NCI-H226 (cell line): Measurements from ENCODE around the gene DNM3.
"Not testable (repeated sequence)": the region's sequence is repeated elsewhere in the genome, so short reads cannot be mapped to it uniquely, and the experiment has no call there.

Source experiments
- DNase-seq: peaks from one replicate; pipeline ENCODE4 v3.0.0-alpha.2; 2015

The DNM3 gene

GRCh38 chr1:171984850-171985485 lies 143.7 kb downstream of the DNM3 start:
- DNase-seq: no peak

- no peak for DNase-seq
Measured at GRCh38 chr1:171985639-171986038, 144.3 kb downstream of the DNM3 start.

GRCh38 chr1:171988243-171988885 lies 147.1 kb downstream of the DNM3 start:
- DNase-seq: no peak

GRCh38 chr1:171990371-171990770 lies 149.1 kb downstream of the DNM3 start:
- DNase-seq: no peak

GRCh38 chr1:171994293-171994692 lies 153.0 kb downstream of the DNM3 start:
- no peak for DNase-seq

- no peak for DNase-seq
Measured at GRCh38 chr1:171995573-171995972, 154.3 kb downstream of the DNM3 start.

GRCh38 chr1:171997936-171998335 lies 156.6 kb downstream of the DNM3 start:
- no peak for DNase-seq

- DNase-seq: no peak
Measured at GRCh38 chr1:171998711-171999110, 157.4 kb downstream of the DNM3 start.

GRCh38 chr1:171999756-172000155 lies 158.5 kb downstream of the DNM3 start:
- DNase-seq: no peak

GRCh38 chr1:172001288-172001687 lies 160.0 kb downstream of the DNM3 start:
- no peak for DNase-seq

- peak; percentile 33 for DNase-seq
Measured at GRCh38 chr1:172002725-172003345, 161.5 kb downstream of the DNM3 start.

- DNase-seq: no peak
Measured at GRCh38 chr1:172003766-172004530, 162.7 kb downstream of the DNM3 start.

GRCh38 chr1:172004671-172005070 lies 163.4 kb downstream of the DNM3 start:
- DNase-seq: no peak

GRCh38 chr1:172005856-172006255 lies 164.6 kb downstream of the DNM3 start:
- DNase-seq: no peak

- DNase-seq: no peak
Measured at GRCh38 chr1:172006660-172007059, 165.4 kb downstream of the DNM3 start.

- no peak for DNase-seq
Measured at GRCh38 chr1:172018727-172019311, 177.5 kb downstream of the DNM3 start.

GRCh38 chr1:172019976-172020375 lies 178.7 kb downstream of the DNM3 start:
- DNase-seq: no peak

- no peak for DNase-seq
Measured at GRCh38 chr1:172024516-172024915, 183.2 kb downstream of the DNM3 start.

GRCh38 chr1:172024944-172025738 lies 183.8 kb downstream of the DNM3 start:
- DNase-seq: not testable (repeated sequence)

GRCh38 chr1:172040466-172040865 lies 199.2 kb downstream of the DNM3 start:
- peak; percentile 82 for DNase-seq

GRCh38 chr1:172041102-172041501 lies 199.8 kb downstream of the DNM3 start:
- DNase-seq: no peak

- no peak for DNase-seq
Measured at GRCh38 chr1:172041742-172042141, 200.4 kb downstream of the DNM3 start.
